CD4-positive, alpha-beta T cell (primary cell): Measurements from ENCODE around the gene DCAF4. TPM values are rescaled to one million over a fixed set of nuclear protein-coding genes. Genes with fewer than 3 reads are reported as not detected.

Experiments
- ATAC-seq: fragments of 200-7000 bp; cut with Tn5 transposase; one replicate; pipeline ENCODE4 v1.10.0; 2022; ENCODE audit warnings: mild to moderate bottlenecking; ENCODE audit not compliant: poor library complexity
- CTCF ChIA-PET: fragments of 350-600 bp; sonication (Branson Sonifier 250); formaldehyde crosslinking; loops from one replicate; lab custom pipeline; 2021; ENCODE audit warnings: antibody characterized with exemption, inconsistent platforms; lab: Charles Lee
- POLR2A ChIA-PET: fragments of 350-600 bp; sonication (Branson Sonifier 250); formaldehyde crosslinking; loops from one replicate; lab custom pipeline; 2021; ENCODE audit warnings: antibody characterized with exemption, inconsistent platforms; lab: Charles Lee
- DNase-seq, 14 experiments: peaks; one replicate each; pipeline ENCODE4 v3.0.0-alpha.2; 2013 to 2020; ENCODE audit warnings: mixed read lengths in 2 of 14
- H3K27ac ChIP-seq, 2 donors: one replicate each; pipeline versions ENCODE4 v1.5.1 to v1.7.0; 2013; ENCODE audit warnings: low read length in 2 of 2, low read depth in 1 of 2, mild to moderate bottlenecking in 1 of 2
- H3K27me3 ChIP-seq, 2 experiments: 1 replicate in 1 of 2; 2 replicates in 1 of 2; pipeline versions ENCODE4 v1.6.1 to v1.7.0; 2013; ENCODE audit warnings: low read length in 2 of 2, control low read depth in 1 of 2, mild to moderate bottlenecking in 1 of 2, moderate library complexity in 1 of 2; ENCODE audit not compliant: insufficient read depth in 2 of 2, control insufficient read depth in 1 of 2
- H3K36me3 ChIP-seq: one replicate; pipeline ENCODE4 v1.6.1; 2013; ENCODE audit warnings: low read length, control low read depth; ENCODE audit not compliant: insufficient read depth
- H3K4me1 ChIP-seq: one replicate; pipeline ENCODE4 v1.6.1; 2013; ENCODE audit warnings: low read length, control low read depth; ENCODE audit not compliant: insufficient read depth
- H3K4me3 ChIP-seq: one replicate; pipeline ENCODE4 v1.5.1; 2013; ENCODE audit warnings: mild to moderate bottlenecking, low read length, moderate library complexity
- H3K9me3 ChIP-seq, 2 experiments: 1 replicate in 1 of 2; 2 replicates in 1 of 2; pipeline versions ENCODE4 v1.6.1 to v1.7.0; 2013; ENCODE audit warnings: low read length in 2 of 2, mild to moderate bottlenecking in 2 of 2, control low read depth in 1 of 2, moderate library complexity in 1 of 2; ENCODE audit not compliant: control insufficient read depth in 1 of 2, insufficient read depth in 1 of 2
- H3K27ac Mint-ChIP-seq: one replicate; pipeline ENCODE4 v1.8.0; 2020; ENCODE audit warnings: mixed read lengths
- H3K27me3 Mint-ChIP-seq: one replicate; pipeline ENCODE4 v1.8.0; 2021; ENCODE audit warnings: mixed read lengths
- H3K36me3 Mint-ChIP-seq: one replicate; pipeline ENCODE4 v1.8.0; 2021; ENCODE audit warnings: low read depth, mixed read lengths
- H3K4me1 Mint-ChIP-seq: one replicate; pipeline ENCODE4 v1.8.0; 2021; ENCODE audit warnings: low read depth, mixed read lengths
- H3K4me3 Mint-ChIP-seq: one replicate; pipeline ENCODE4 v1.8.0; 2020; ENCODE audit warnings: mild to moderate bottlenecking, mixed read lengths
- H3K9me3 Mint-ChIP-seq: one replicate; pipeline ENCODE4 v1.8.0; 2020; ENCODE audit warnings: mixed read lengths
- intact Hi-C, 2 experiments: fragments of 100-400 bp; cut with DNase I in 1 of 2; cut with micrococcal nuclease in 1 of 2; formaldehyde crosslinking; loops; one replicate each; pipeline versions ENCODE4 v1.15.1 to v1.9.0; 2023 to 2025; cut with DNase I, micrococcal nuclease
- total RNA-seq, 174 experiments: library from RNA in 2 of 174; stranded (reverse) in 2 of 174; gene quantifications; one replicate each; pipeline ENCODE4 v1.2.3 and lab custom pipeline; 2021 to 2026
- TF ChIP-seq, protein P1 (sequence below): fragments of 200-600 bp; IDR thresholded peaks from one replicate; pipeline ENCODE4 v1.8.0; 2022; ENCODE audit warnings: antibody characterized with exemption, mild to moderate bottlenecking

Gene DCAF4
- total RNA-seq, 2 experiments from 2014 or later: 20.8 to 22.8 TPM

GRCh38 chr14:72982146-72982708 lies 56.0 kb downstream of the DCAF4 start:
- Histone ChIP-seq H3K9me3 (peaks cover 0 to 9% of the 10 kb centered on the region in 2 experiments), H3K4me1 (no peaks in the 10 kb centered on the region), H3K27ac (no peak overlapping the region), H3K36me3 (peaks cover 62% of the 10 kb centered on the region), H3K27me3 (no peaks in the 10 kb centered on the region), H3K4me3 (no peak overlapping the region)
- TF ChIP-seq, protein P1, sequence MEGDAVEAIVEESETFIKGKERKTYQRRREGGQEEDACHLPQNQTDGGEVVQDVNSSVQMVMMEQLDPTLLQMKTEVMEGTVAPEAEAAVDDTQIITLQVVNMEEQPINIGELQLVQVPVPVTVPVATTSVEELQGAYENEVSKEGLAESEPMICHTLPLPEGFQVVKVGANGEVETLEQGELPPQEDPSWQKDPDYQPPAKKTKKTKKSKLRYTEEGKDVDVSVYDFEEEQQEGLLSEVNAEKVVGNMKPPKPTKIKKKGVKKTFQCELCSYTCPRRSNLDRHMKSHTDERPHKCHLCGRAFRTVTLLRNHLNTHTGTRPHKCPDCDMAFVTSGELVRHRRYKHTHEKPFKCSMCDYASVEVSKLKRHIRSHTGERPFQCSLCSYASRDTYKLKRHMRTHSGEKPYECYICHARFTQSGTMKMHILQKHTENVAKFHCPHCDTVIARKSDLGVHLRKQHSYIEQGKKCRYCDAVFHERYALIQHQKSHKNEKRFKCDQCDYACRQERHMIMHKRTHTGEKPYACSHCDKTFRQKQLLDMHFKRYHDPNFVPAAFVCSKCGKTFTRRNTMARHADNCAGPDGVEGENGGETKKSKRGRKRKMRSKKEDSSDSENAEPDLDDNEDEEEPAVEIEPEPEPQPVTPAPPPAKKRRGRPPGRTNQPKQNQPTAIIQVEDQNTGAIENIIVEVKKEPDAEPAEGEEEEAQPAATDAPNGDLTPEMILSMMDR: no peak
- ChIA-PET POLR2A (no interaction called here), CTCF (no interaction called here)
- no peak for ATAC-seq
- no peaks in the 10 kb centered on the region for H3K9me3 Mint-ChIP-seq
- H3K4me1 Mint-ChIP-seq: no peaks in the 10 kb centered on the region
- no peaks in the 10 kb centered on the region for H3K27me3 Mint-ChIP-seq
- H3K4me3 Mint-ChIP-seq: no peak overlapping the region
- peaks cover 85% of the 10 kb centered on the region for H3K36me3 Mint-ChIP-seq
- no peak overlapping the region for H3K27ac Mint-ChIP-seq
- intact Hi-C loops: no loop called here
- no peak for DNase-seq

DNA sequence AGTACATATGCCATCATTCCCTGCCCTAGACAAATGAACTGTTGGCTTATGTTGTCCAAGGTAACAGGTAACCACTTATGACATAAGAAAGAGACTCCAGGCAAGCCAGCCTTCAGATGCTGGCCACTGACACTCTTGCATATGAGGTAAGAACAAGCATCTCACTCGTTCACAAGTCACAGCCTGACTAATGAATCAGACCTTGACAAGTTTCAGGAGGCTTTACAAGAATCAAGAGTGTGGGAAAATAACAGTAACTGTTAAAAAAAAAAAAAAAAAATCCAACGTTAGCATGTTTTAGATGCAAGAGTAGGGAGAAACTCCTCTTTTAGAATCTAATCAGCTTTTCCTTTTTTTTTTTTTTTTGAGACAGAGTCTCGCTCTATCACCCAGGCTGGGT lies 60.0 kb downstream of the DCAF4 start:
- CTCF ChIA-PET: no interaction called here
- Histone ChIP-seq H3K4me1 (no peaks in the 10 kb centered on the region), H3K36me3 (peaks cover 40% of the 10 kb centered on the region), H3K27ac (no peak overlapping the region), H3K27me3 (no peaks in the 10 kb centered on the region), H3K4me3 (no peak overlapping the region), H3K9me3 (peaks cover 0 to 9% of the 10 kb centered on the region in 2 experiments)
- Mint-ChIP-seq H3K27ac (no peak overlapping the region), H3K36me3 (peaks cover 77% of the 10 kb centered on the region), H3K4me1 (no peaks in the 10 kb centered on the region), H3K4me3 (no peak overlapping the region), H3K9me3 (no peaks in the 10 kb centered on the region), H3K27me3 (no peaks in the 10 kb centered on the region)
- POLR2A ChIA-PET: no interaction called here
- intact Hi-C loops: no loop called here
- TF ChIP-seq, protein P1: no peak
- no peak for ATAC-seq
- no peak for DNase-seq

- H3K4me3 Mint-ChIP-seq: no peak overlapping the region
- DNase-seq (no peak), ATAC-seq (no peak)
- no peak overlapping the region for H3K27ac Mint-ChIP-seq
- POLR2A ChIA-PET: no interaction called here
- TF ChIP-seq, protein P1: no peak
- no peaks in the 10 kb centered on the region for H3K27me3 Mint-ChIP-seq
- H3K27me3 ChIP-seq: no peaks in the 10 kb centered on the region
- H3K9me3 ChIP-seq: peaks cover 0 to 9% of the 10 kb centered on the region in 2 experiments
- H3K4me1 Mint-ChIP-seq: no peaks in the 10 kb centered on the region
- H3K4me1 ChIP-seq: no peaks in the 10 kb centered on the region
- peaks cover 39% of the 10 kb centered on the region for H3K36me3 ChIP-seq
- peaks cover 77% of the 10 kb centered on the region for H3K36me3 Mint-ChIP-seq
- CTCF ChIA-PET: no interaction called here
- intact Hi-C loops: no loop called here
- no peaks in the 10 kb centered on the region for H3K9me3 Mint-ChIP-seq
- no peak overlapping the region for H3K4me3 ChIP-seq
- no peak overlapping the region for H3K27ac ChIP-seq
Measured at GRCh38 chr14:72986857-72987256, 60.6 kb downstream of the DCAF4 start.
